ENCODE measurements around the gene SLC16A10.

Gene SLC16A10

DNA sequence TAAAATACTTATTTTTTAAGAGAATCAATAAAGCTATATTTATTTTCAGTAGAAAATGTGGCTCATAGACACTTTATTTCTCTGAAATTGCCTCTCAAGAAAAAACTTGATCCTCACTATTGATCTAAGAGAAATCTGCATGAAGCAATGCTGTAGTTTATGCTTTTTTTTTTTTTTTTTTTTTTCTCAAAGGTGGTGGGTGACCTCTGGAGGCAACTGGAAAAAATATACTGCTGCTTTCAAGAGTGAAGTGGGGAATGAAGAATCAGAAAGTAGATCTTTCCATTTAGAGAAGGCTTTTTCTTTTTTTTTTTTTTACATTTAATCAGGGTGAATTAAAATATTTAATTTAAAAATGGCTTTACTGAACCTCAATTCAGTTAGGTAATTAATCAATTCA lies 169.3 kb downstream of the SLC16A10 start:
- DNase-seq (ENCODE audit: low read depth in 2 of 2, low spot score in 1 of 2) = no peak

- DNase-seq (ENCODE audit: low read depth in 2 of 2, low spot score in 1 of 2) = no peak
Observed at GRCh38 chr6:111258010-111258409, 170.7 kb downstream of the SLC16A10 start.

DNA sequence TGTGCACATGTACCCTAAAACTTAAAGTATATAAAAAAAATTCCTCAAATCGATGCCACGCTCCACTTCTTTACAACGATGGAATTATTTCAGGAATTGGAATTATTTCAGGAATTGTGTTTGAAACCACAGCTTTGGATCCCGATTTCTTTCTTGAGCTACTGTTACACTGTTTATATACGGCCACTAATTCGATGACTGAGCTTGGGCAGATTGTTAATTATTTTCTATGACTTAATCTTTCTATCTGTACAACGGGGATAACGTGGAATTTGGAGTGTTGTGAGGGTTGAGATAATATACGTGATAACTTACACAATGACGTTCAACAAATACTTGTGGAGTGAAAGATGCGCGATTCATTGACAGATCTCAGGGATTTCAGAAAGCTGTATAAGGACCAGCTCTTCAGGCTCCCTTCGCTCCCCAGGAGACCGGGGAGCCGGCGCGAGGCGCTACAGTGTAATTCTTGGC lies 171.3 kb downstream of the SLC16A10 start:
- no peak for DNase-seq (ENCODE audit: low read depth in 2 of 2, low spot score in 1 of 2)

GRCh38 chr6:111259089-111259831 lies 172.0 kb downstream of the SLC16A10 start:
- peak; percentile 97 to 99 for DNase-seq (ENCODE audit: low read depth in 2 of 2, low spot score in 1 of 2)

DNA sequence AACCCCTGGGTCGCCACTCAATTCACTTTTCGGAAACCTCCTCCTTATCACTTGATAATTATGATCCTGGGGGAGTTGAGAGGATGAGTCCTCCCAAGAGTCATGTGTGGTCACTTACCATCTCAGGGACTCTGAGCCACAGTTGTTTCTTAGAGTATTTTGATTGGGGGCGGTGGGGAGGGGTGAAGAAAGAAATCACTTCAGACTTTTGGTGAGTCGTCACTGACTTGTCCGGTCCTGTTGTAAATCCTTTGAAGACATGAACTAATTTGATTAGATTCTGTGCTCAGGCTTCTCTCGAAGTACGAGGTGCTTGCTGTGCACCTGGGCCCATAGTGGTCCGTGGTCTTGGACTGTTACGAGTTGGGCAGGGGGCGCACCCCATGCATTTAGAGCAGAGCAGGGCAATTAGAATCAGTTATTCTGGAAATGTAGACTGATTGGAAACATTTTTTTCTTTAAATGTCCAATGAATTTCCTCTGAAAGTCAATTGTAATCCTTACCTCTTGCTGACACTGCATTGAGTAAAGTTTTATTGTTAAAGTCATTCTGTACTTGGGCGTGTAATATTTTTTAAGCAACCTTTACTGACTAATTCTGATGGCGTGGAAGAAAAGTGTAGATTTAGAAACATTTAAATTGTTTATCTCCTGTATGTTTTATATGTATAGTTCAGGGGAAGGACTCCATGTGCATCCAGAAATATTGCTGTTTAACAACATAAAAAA lies 173.4 kb downstream of the SLC16A10 start:
- no peak for DNase-seq (ENCODE audit: low read depth in 2 of 2, low spot score in 1 of 2)

DNA sequence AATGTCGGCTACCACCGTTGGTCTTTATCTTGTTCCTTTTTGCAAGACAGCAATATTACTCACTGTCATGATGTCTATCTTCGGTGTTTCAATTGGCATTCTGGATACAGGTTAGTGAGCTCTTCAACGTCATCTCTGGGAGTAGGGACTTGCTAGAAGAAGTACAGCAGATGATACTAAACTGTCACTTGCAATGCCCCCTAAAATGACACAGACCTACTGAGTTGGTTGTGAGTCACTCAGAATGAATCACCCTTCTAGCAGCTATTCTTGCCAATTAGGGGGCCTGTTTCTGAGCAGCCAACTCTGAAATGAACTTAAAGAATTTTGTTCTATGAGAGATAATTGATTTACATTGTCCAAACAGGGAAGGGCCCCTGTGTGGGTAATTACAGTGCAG lies 176.5 kb downstream of the SLC16A10 start:
- no peak for DNase-seq (ENCODE audit: low read depth in 2 of 2, low spot score in 1 of 2)

DNA sequence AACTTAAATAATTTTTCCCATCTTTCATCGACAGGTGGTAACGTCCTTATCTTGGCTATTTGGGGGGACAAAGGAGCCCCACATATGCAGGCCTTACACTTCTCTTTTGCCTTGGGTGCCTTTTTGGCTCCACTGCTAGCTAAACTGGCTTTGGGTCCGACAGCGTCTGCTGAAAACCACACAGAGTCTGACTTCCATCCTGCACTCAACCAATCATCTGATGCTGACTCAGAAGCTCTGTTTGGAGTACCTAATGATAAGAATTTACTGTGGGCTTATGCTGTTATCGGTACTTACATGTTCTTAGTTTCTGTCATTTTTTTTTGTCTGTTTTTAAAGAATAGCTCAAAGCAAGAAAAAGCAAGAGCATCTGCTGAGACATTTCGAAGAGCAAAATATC lies 178.5 kb downstream of the SLC16A10 start:
- no peak for DNase-seq (ENCODE audit: low read depth in 2 of 2, low spot score in 1 of 2)

DNA sequence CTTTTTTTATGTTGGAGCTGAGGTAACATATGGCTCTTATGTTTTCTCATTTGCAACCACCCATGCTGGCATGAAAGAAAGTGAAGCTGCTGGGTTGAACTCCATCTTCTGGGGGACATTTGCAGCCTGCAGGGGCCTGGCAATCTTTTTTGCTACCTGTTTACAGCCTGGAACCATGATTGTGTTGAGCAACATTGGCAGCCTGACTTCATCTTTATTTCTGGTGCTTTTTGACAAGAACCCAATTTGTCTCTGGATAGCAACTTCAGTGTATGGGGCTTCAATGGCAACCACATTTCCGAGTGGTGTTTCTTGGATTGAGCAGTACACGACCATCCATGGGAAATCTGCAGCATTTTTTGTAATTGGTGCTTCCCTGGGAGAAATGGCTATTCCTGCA lies 179.0 kb downstream of the SLC16A10 start:
- DNase-seq (ENCODE audit: low read depth in 2 of 2, low spot score in 1 of 2) = no peak

- no peak for DNase-seq (ENCODE audit: low read depth in 2 of 2, low spot score in 1 of 2)
Observed at GRCh38 chr6:111267764-111268333, 180.5 kb downstream of the SLC16A10 start.

GRCh38 chr6:111269401-111269970 lies 182.2 kb downstream of the SLC16A10 start:
- no peak for DNase-seq (ENCODE audit: low read depth in 2 of 2, low spot score in 1 of 2)

DNA sequence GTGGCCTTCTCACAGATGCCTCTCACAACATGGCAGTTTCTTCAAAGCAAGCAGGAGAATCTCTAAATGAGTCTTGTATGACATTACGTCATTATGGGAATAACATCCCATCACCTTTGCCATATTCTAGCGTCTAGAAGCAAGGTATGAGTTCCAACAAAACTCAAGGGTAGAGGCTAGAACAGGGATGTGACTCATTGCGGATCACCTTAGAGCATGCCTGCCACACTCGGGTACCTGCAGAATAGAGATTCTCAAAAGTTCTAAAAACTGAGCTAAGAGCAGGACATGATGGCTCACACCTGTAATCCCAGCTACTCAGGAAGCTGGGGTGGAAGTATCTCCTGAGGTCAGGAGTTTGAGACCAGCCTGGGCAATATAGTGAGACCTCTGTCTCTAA lies 182.8 kb downstream of the SLC16A10 start:
- DNase-seq (ENCODE audit: low read depth in 2 of 2, low spot score in 1 of 2) = no peak

DNA sequence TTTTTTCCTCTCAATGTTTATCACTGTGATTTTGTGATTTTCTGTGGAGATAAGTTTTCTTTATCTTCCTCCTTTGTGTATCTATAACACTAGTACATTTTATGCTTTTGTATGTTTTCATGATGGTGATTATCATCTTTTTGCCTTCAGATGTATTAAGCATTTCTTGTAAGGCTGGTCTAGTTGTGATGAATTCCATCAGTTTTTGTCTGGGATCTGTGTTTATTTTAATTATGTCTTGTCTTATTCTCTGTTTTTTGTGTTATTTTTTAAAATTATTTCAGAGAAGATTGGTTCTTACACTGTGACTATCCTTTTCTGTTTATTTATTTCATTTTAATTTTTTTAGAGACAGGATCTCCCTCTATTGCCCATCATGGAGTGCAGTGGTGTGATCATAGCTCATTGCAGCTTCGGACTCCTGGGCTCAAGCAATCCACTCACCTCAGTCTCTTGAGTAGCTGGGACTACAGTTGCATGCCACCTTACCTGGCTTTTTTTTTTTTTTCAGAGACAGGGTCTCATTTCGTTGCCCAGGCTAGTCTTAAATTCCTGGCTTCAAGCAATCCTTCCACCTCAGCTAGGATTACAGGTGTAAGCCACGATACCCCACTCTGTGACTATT lies 187.4 kb downstream of the SLC16A10 start:
- no peak for DNase-seq (ENCODE audit: low read depth in 2 of 2, low spot score in 1 of 2)

DNA sequence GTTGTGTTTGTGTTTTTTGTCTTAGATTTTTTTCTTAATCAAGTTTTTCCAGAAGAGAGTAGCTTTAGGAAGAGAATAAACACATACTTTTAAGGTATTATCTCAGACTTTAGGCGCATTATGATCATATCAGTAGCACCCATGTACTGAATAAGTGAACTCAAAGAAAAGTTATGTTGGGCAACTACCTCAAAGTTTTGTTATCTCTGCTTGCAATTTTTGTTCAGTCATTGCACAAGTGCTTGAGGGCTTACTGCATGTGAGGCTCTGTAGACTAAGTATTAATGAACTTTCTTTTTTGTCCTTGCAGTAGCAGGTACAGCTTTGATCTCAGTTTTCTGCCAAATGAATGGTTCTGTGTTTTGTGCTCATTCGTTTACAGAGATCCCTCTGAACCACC lies 189.0 kb downstream of the SLC16A10 start:
- DNase-seq (ENCODE audit: low read depth in 2 of 2, low spot score in 1 of 2) = no peak

GRCh38 chr6:111276736-111277135 lies 189.4 kb downstream of the SLC16A10 start:
- no peak for DNase-seq (ENCODE audit: low read depth in 2 of 2, low spot score in 1 of 2)

DNA sequence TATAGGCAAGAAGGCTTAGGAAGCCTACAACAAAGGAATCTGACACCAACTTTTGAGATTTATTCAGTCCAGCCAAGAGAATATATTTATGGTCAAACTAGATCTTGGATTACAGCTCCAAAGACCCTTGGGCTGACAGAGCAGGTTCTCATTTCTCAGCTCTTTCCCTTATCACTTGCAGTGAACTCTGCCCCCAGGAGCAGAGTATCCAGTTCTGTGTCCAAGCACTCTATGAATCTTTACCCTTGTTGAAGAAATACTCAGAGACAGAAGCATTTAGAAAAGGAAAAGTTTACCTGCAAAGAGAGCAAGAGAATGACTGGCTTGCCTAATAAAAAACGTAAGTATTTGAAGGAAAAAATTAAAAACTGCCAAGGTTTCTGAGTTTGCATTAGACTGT lies 190.5 kb downstream of the SLC16A10 start:
- no peak for DNase-seq (ENCODE audit: low read depth in 2 of 2, low spot score in 1 of 2)

DNA sequence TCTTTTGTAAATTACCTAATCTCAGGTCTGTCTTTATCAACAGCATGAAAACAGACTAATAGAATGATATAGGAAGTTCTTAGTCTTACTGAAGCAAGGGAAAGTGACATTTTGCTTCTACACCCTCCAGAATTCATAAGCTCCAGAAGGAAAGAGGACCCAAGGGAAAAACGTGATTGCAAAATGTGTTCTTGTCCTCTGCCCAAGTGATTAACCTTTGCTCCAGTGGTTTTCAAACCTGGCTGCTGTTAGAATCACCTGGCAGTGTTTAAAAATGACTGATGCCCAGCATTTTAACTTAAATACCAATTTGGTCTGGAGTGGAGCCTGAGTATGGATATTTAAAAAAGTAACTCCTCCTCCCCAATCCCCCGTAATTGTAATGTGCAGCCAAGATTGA lies 191.4 kb downstream of the SLC16A10 start:
- DNase-seq (ENCODE audit: low read depth in 2 of 2, low spot score in 1 of 2) = no peak

DNA sequence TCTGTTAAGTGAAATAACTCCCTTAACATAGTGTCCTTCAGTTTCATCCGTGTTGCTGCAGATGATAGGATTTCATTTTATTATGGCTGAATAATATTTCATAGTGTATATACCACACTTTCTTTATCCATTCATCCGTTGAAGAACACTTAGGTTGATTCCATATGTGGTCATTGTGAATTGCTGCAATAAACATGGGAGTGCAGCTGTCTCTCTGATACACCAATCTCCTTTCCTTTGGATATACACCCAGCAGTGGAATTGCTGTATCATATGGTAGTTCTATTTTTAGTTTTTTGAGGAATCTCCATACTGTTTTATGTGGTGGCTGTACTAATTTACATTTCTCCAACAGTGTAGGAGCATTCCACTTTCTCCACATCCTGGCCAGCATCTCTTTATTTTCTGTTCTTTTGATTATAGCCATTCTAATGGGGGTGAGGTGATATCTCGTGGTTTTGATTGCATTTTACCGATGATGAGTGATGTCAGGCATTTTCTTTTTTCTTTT lies 193.2 kb downstream of the SLC16A10 start:
- no peak for DNase-seq (ENCODE audit: low read depth in 2 of 2, low spot score in 1 of 2)

Data from stimulated activated CD8-positive, alpha-beta memory T cell treated with anti-CD3 and anti-CD28 coated beads, Interleukin-4, amount 100 ng/mL, for 4 hours (primary cell).